MM.1S (cell line): ENCODE measurements around the gene TSSC4.

ENCODE experiments used
- CTCF ChIP-seq: fragments of 300-600 bp; sonication (generic); IDR thresholded peaks from 2 replicates; pipeline ENCODE4 v1.5.1; 2016; ENCODE audit warnings: antibody characterized with exemption, low read length, mixed read lengths
- EZH2 ChIP-seq: fragments of 300-600 bp; sonication (generic); optimal IDR thresholded peaks from 2 replicates; pipeline ENCODE3; 2017; ENCODE audit warnings: low read depth, mild to moderate bottlenecking, antibody characterized with exemption, low read length, mixed read lengths
- EZH2phosphoT487 ChIP-seq: fragments of 300-600 bp; sonication (generic); IDR thresholded peaks from 2 replicates; pipeline ENCODE4 v1.6.1; 2018; ENCODE audit warnings: antibody characterized with exemption, low read length

- TF ChIP-seq CTCF: no peak
- no peak for TF ChIP-seq EZH2phosphoT487
- no peak for TF ChIP-seq EZH2
These were observed 6.4 kb downstream of the TSSC4 start for GRCh38 chr11:2406878-2407410.
